ENCODE data around the gene HEPN1. TPM values are rescaled to one million over a fixed set of nuclear protein-coding genes. Genes with fewer than 3 reads are reported as not detected.

HEPN1 gene
- total RNA-seq, 1 experiment from 2014 or later = not detected

Other genes with a start within 250 kb of the HEPN1 start
- 8.4 and 10.0 TPM in 2 replicates for gene SIAE, start 245.5 kb upstream of the HEPN1 start, total RNA-seq (2022)
- 5.4 and 5.6 TPM in 2 replicates for gene SPA17, start 245.3 kb upstream of the HEPN1 start, total RNA-seq (2022)
- gene NRGN, start 179.3 kb upstream of the HEPN1 start, total RNA-seq (2022) = 5.8 and 6.0 TPM in 2 replicates
- not detected in 2 replicates for gene VSIG2, start 167.0 kb upstream of the HEPN1 start, total RNA-seq (2022)
- 1.0 and 1.1 TPM in 2 replicates for gene ESAM, start 157.0 kb upstream of the HEPN1 start, total RNA-seq (2022)
- gene MSANTD2, start 118.8 kb upstream of the HEPN1 start, total RNA-seq (2022) = 12.6 and 13.0 TPM in 2 replicates
- gene ROBO3, start 53.8 kb upstream of the HEPN1 start, total RNA-seq (2022) = 0.69 and 0.99 TPM in 2 replicates
- not detected in 2 replicates for gene ROBO4, start 21.4 kb upstream of the HEPN1 start, total RNA-seq (2022)
- not detected in 2 replicates for gene HEPACAM, start 16.8 kb downstream of the HEPN1 start, total RNA-seq (2022)
- 2.3 TPM in 2 replicates for gene CCDC15, start 35.0 kb downstream of the HEPN1 start, total RNA-seq (2022)
- 2.5 and 4.3 TPM in 2 replicates for gene SLC37A2, start 144.1 kb downstream of the HEPN1 start, total RNA-seq (2022)
- 10.0 and 14.5 TPM in 2 replicates for gene TMEM218, start 192.4 kb downstream of the HEPN1 start, total RNA-seq (2022)
- gene PKNOX2, start 245.5 kb downstream of the HEPN1 start, total RNA-seq (2022) = not detected in 2 replicates